Panc1 (cell line): Measurements from ENCODE around the gene MRGPRF. TPM values are rescaled to one million over a fixed set of nuclear protein-coding genes. Genes with fewer than 3 reads are reported as not detected.

Experiments
- ATAC-seq: fragments of 200-7000 bp; cut with Tn5 transposase; 2 replicates; pipeline ENCODE4 v1.9.1; 2020; ENCODE audit warnings: mild to moderate bottlenecking, moderate library complexity
- BruUV-seq: library from RNA; stranded (reverse); fragments of 400-500 nt; replicated peaks from 2 replicates; lab custom pipeline; 2021; lab: Mats Ljungman, UMichigan
- CTCF ChIA-PET: fragments of 300-600 bp; sonication (Branson Sonifier 250); formaldehyde crosslinking; loops from one replicate; lab custom pipeline; 2022; ENCODE audit warnings: antibody characterized with exemption; lab: Charles Lee
- POLR2A ChIA-PET: fragments of 300-600 bp; sonication (Branson Sonifier 250); formaldehyde crosslinking; loops from one replicate; lab custom pipeline; 2022; ENCODE audit warnings: antibody characterized with exemption; lab: Charles Lee
- DNase-seq: peaks from one replicate; pipeline ENCODE4 v3.0.0-alpha.2; 2010; ENCODE audit warnings: low read depth, low spot score
- H3K27ac ChIP-seq: 2 replicates; pipeline ENCODE4 v1.5.1; 2011; ENCODE audit warnings: mild to moderate bottlenecking, low read length, inconsistent platforms
- H3K27me3 ChIP-seq: fragments of 200-500 bp; sonication (Bioruptor generic); 2 replicates; pipeline ENCODE4 v1.6.0; 2014; ENCODE audit warnings: low read length, inconsistent platforms; ENCODE audit not compliant: control insufficient read depth, insufficient read depth
- H3K36me3 ChIP-seq: fragments of 200-500 bp; sonication (Bioruptor generic); 2 replicates; pipeline ENCODE4 v1.5.1; 2014; ENCODE audit warnings: inconsistent platforms, mild to moderate bottlenecking, low read length, moderate library complexity; ENCODE audit not compliant: control insufficient read depth, insufficient read depth
- H3K4me1 ChIP-seq: 2 replicates; pipeline ENCODE4 v1.5.1; 2011; ENCODE audit warnings: inconsistent platforms, mild to moderate bottlenecking, low read length, moderate library complexity; ENCODE audit not compliant: control insufficient read depth, insufficient read depth
- H3K4me3 ChIP-seq, 2 experiments: 2 replicates each; pipeline ENCODE4 v1.5.1; 2011 to 2012; ENCODE audit warnings: low read depth in 2 of 2, low read length in 2 of 2, mild to moderate bottlenecking in 2 of 2, inconsistent platforms in 1 of 2, moderate library complexity in 1 of 2
- H3K9me3 ChIP-seq: fragments of 200-500 bp; sonication (Bioruptor generic); 2 replicates; pipeline ENCODE4 v1.5.1; 2014; ENCODE audit warnings: low read depth, mild to moderate bottlenecking, inconsistent platforms, low read length, moderate library complexity; ENCODE audit not compliant: control insufficient read depth, insufficient read depth
- CTCF ChIP-seq: fragments of 450-650 bp; IDR thresholded peaks from 2 replicates; pipeline ENCODE4 v1.5.1; 2017; ENCODE audit warnings: mild to moderate bottlenecking
- POLR2AphosphoS5 ChIP-seq: IDR thresholded peaks from 2 replicates; pipeline ENCODE4 v1.6.1; 2012; ENCODE audit warnings: mild to moderate bottlenecking, low read depth, low read length, moderate library complexity
- REST ChIP-seq, 2 experiments: IDR thresholded peaks; 2 replicates each; pipeline ENCODE4 v1.6.1; 2011 to 2012; ENCODE audit warnings: low read depth in 2 of 2, control low read depth in 1 of 2, low read length in 1 of 2, mild to moderate bottlenecking in 1 of 2, moderate library complexity in 1 of 2; ENCODE audit not compliant: insufficient read depth in 1 of 2
- TCF7L2 ChIP-seq: IDR thresholded peaks from 2 replicates; pipeline ENCODE4 v1.6.1; 2011; ENCODE audit warnings: mild to moderate bottlenecking, low read depth, low read length, inconsistent platforms
- in situ Hi-C: cut with HindIII; loops from 2 replicates; pipeline ENCODE4 v1.10.0; 2016; ENCODE audit warnings: low sequenced_read_pairs, low pct_unique_long_range_greater_than_20kb
- intact Hi-C: fragments of 100-400 bp; cut with micrococcal nuclease; formaldehyde crosslinking; loops from one replicate; pipeline ENCODE4 v1.10.0; 2022; ENCODE audit not compliant: unreplicated experiment
- total RNA-seq: library from RNA; stranded (reverse); gene quantifications from one replicate; pipeline ENCODE4 v1.2.1, GENCODE V29; 2021; ENCODE audit not compliant: unreplicated experiment

Gene MRGPRF
- total RNA-seq, 1 experiment from 2014 or later, result 0.36 TPM

- DNase-seq, result no peak
- no TSS peak for BruUV-seq
- intact Hi-C loops (no loop called here), in situ Hi-C loops (no loop called here)
- Histone ChIP-seq H3K36me3 (no peaks in the 10 kb centered on the region), H3K4me3 (no peak overlapping the region), H3K27ac (no peak overlapping the region), H3K4me1 (peaks cover 3% of the 10 kb centered on the region; the same call in 1 of the 2 replicates), H3K9me3 (no peaks in the 10 kb centered on the region), H3K27me3 (no peaks in the 10 kb centered on the region)
- TF ChIP-seq POLR2AphosphoS5 (no peak), TCF7L2 (0 out of 2 replicates have a peak, but pooled peaks have one; percentile 34), CTCF (no peak), REST (IDR thresholded peaks at IDR 0.05; ENCODE audit: insufficient read depth in 1 of 2, low read depth in 2 of 2, low read length in 1 of 2) (no peak)
- CTCF ChIA-PET, result interaction anchor here (0.7 kb wide), 1 partner anchor 31 kb away, joined by 4 read pairs; no protein-coding TSS in a partner anchor
- POLR2A ChIA-PET, result no interaction called here
- peak; percentile 43 for ATAC-seq
Observed at GRCh38 chr11:68954836-68955606, 58.0 kb downstream of the MRGPRF start.

Other genes with a start within 250 kb of the MRGPRF start
- 153 TPM for gene CPT1A, start 171.3 kb downstream of the MRGPRF start, total RNA-seq
- 94.9 TPM for gene MRPL21, start 109.4 kb downstream of the MRGPRF start, total RNA-seq
- 27.8 TPM for gene IGHMBP2, start 109.4 kb downstream of the MRGPRF start, total RNA-seq
- not detected for gene MRGPRD, start 32.3 kb downstream of the MRGPRF start, total RNA-seq
- gene TPCN2, start 35.7 kb upstream of the MRGPRF start, total RNA-seq, result 20.6 TPM
- 0.46 TPM for gene SMIM38, start 142.7 kb upstream of the MRGPRF start, total RNA-seq